H1 (cell line): ENCODE measurements around the gene FAM114A2. TPM values are rescaled to one million over a fixed set of nuclear protein-coding genes. Genes with fewer than 3 reads are reported as not detected.

Source experiments
- CTCF ChIA-PET: fragments of 300-600 bp; sonication (Branson Sonifier 250); formaldehyde crosslinking; loops from one replicate; lab custom pipeline; 2021; ENCODE audit not compliant: partially characterized antibody; lab: Charles Lee
- POLR2A ChIA-PET: fragments of 300-600 bp; sonication (Branson Sonifier 250); formaldehyde crosslinking; loops from one replicate; lab custom pipeline; 2021; ENCODE audit warnings: inconsistent platforms; ENCODE audit not compliant: partially characterized antibody; lab: Charles Lee
- DNase-seq, 2 experiments: peaks; one replicate each; pipeline versions ENCODE4 v3.0.0 to v3.0.0-alpha.2; 2010 to 2022; ENCODE audit warnings: low spot score in 2 of 2, low read depth in 1 of 2, mixed read lengths in 1 of 2
- FAIRE-seq: peaks from 2 replicates; lab custom pipeline; 2011; peaks lifted over from hg19 to GRCh38; lab: Jason Lieb, UNC
- H2AFZ ChIP-seq: 2 replicates; pipeline ENCODE4 v1.8.1; 2012; ENCODE audit warnings: low read length, inconsistent platforms
- H2AK5ac ChIP-seq: 2 replicates; pipeline ENCODE4 v1.6.1; 2013; ENCODE audit warnings: low read depth, low read length
- H2BK120ac ChIP-seq: replicated peaks from 2 replicates; pipeline ENCODE3; 2013; ENCODE audit warnings: low read depth, low read length, inconsistent platforms
- H2BK12ac ChIP-seq: 2 replicates; pipeline ENCODE4 v1.6.1; 2013; ENCODE audit warnings: low read depth, low read length
- H2BK15ac ChIP-seq: 2 replicates; pipeline ENCODE4 v1.6.1; 2013; ENCODE audit warnings: low read length
- H2BK20ac ChIP-seq: 2 replicates; pipeline ENCODE4 v1.6.1; 2013; ENCODE audit warnings: low read length
- H2BK5ac ChIP-seq: 2 replicates; pipeline ENCODE4 v1.6.1; 2013; ENCODE audit warnings: low read depth, low read length
- H3K14ac ChIP-seq: 2 replicates; pipeline ENCODE4 v1.6.1; 2013; ENCODE audit warnings: inconsistent platforms; ENCODE audit not compliant: insufficient read length
- H3K18ac ChIP-seq: 2 replicates; pipeline ENCODE4 v1.6.1; 2013; ENCODE audit warnings: low read length; ENCODE audit errors: extremely low read depth
- H3K23ac ChIP-seq: 2 replicates; pipeline ENCODE4 v1.6.1; 2013; ENCODE audit warnings: inconsistent platforms; ENCODE audit not compliant: insufficient read length
- H3K23me2 ChIP-seq: 2 replicates; pipeline ENCODE4 v1.6.1; 2013; ENCODE audit warnings: low read depth, low read length
- H3K27ac ChIP-seq: 2 replicates; pipeline ENCODE4 v1.6.1; 2011; ENCODE audit warnings: low read depth, low read length, inconsistent platforms
- H3K27me3 ChIP-seq, 4 experiments: replicated peaks in 1 of 4; 1 replicate in 1 of 4; 2 replicates in 3 of 4; pipeline versions ENCODE4 v1.6.1 to v1.8.1; 2011 to 2013; ENCODE audit warnings: low read length in 3 of 4, mild to moderate bottlenecking in 3 of 4, inconsistent platforms in 2 of 4, mixed read lengths in 2 of 4, moderate library complexity in 1 of 4; ENCODE audit not compliant: control insufficient read depth in 3 of 4, insufficient read depth in 3 of 4; ENCODE audit errors: extremely low read depth in 1 of 4
- H3K36me3 ChIP-seq, 4 experiments: 2 replicates each; pipeline versions ENCODE4 v1.6.1 to v1.8.1; 2011 to 2013; ENCODE audit warnings: mild to moderate bottlenecking in 4 of 4, low read length in 3 of 4, moderate library complexity in 2 of 4, control low read depth in 1 of 4, inconsistent platforms in 1 of 4; ENCODE audit not compliant: insufficient read depth in 4 of 4, control insufficient read depth in 2 of 4
- H3K4ac ChIP-seq: replicated peaks from 2 replicates; pipeline ENCODE3; 2013; ENCODE audit warnings: low read length, low read depth, mixed read lengths, inconsistent platforms; ENCODE audit not compliant: insufficient read length
- H3K4me1 ChIP-seq, 4 experiments: replicated peaks in 1 of 4; 1 replicate in 1 of 4; 2 replicates in 3 of 4; pipeline versions ENCODE4 v1.6.1 to v1.8.1; 2011 to 2013; ENCODE audit warnings: low read length in 3 of 4, inconsistent platforms in 2 of 4, mixed read lengths in 1 of 4; ENCODE audit not compliant: insufficient read depth in 4 of 4, control insufficient read depth in 3 of 4
- H3K4me2 ChIP-seq, 2 experiments: 2 replicates each; pipeline versions ENCODE4 v1.6.1 to v1.8.1; 2011 to 2013; ENCODE audit warnings: low read depth in 2 of 2, low read length in 2 of 2, control low read depth in 1 of 2, inconsistent platforms in 1 of 2, mild to moderate bottlenecking in 1 of 2; ENCODE audit not compliant: insufficient read depth in 1 of 2
- H3K4me3 ChIP-seq, 4 experiments: fragments of 200-600, 300-600 bp in 1 of 4; sonication (generic), shearing (Covaris generic), sonication (Bioruptor Twin) in 1 of 4; 2 replicates each; pipeline versions ENCODE4 v1.5.1 to v1.8.1; 2011 to 2016; ENCODE audit warnings: low read length in 4 of 4, low read depth in 3 of 4, control low read depth in 2 of 4, inconsistent platforms in 2 of 4, mild to moderate bottlenecking in 2 of 4, mixed read lengths in 1 of 4, moderate library complexity in 1 of 4; ENCODE audit not compliant: insufficient read depth in 2 of 4; ENCODE audit errors: extremely low read depth in 1 of 4
- H3K56ac ChIP-seq: replicated peaks from 2 replicates; pipeline ENCODE3; 2013; ENCODE audit warnings: low read depth, mild to moderate bottlenecking, mixed read lengths, low read length, inconsistent platforms; ENCODE audit not compliant: insufficient read length
- H3K79me1 ChIP-seq: 2 replicates; pipeline ENCODE4 v1.6.1; 2013; ENCODE audit warnings: low read depth, low read length, control low read depth
- H3K79me2 ChIP-seq, 2 experiments: 2 replicates each; pipeline versions ENCODE4 v1.6.1 to v1.8.1; 2012 to 2013; ENCODE audit warnings: low read length in 2 of 2, mild to moderate bottlenecking in 2 of 2, inconsistent platforms in 1 of 2; ENCODE audit not compliant: insufficient read depth in 2 of 2, control insufficient read depth in 1 of 2
- H3K9ac ChIP-seq, 4 experiments: replicated peaks in 1 of 4; 1 replicate in 1 of 4; 2 replicates in 3 of 4; pipeline versions ENCODE4 v1.6.1 to v1.8.1; 2011 to 2013; ENCODE audit warnings: low read depth in 3 of 4, low read length in 3 of 4, control low read depth in 2 of 4, mild to moderate bottlenecking in 2 of 4, moderate library complexity in 2 of 4, inconsistent platforms in 1 of 4; ENCODE audit errors: extremely low read depth in 1 of 4
- H3K9me3 ChIP-seq, 2 experiments: 2 replicates each; pipeline versions ENCODE4 v1.6.1 to v1.8.1; 2012 to 2013; ENCODE audit warnings: mild to moderate bottlenecking in 2 of 2, moderate library complexity in 2 of 2, control low read depth in 1 of 2, inconsistent platforms in 1 of 2, low read depth in 1 of 2, low read length in 1 of 2, mixed read lengths in 1 of 2; ENCODE audit not compliant: insufficient read depth in 2 of 2
- H4K20me1 ChIP-seq, 2 experiments: replicated peaks in 1 of 2; 2 replicates each; pipeline versions ENCODE3 to v1.8.1; 2011 to 2013; ENCODE audit warnings: inconsistent platforms in 2 of 2, low read length in 2 of 2, mild to moderate bottlenecking in 1 of 2; ENCODE audit not compliant: insufficient read depth in 2 of 2, control insufficient read depth in 1 of 2
- H4K5ac ChIP-seq: 2 replicates; pipeline ENCODE4 v1.6.1; 2013; ENCODE audit warnings: low read length, low read depth, mixed read lengths, inconsistent platforms; ENCODE audit not compliant: insufficient read length
- H4K8ac ChIP-seq: 2 replicates; pipeline ENCODE4 v1.8.0; 2013; ENCODE audit warnings: mild to moderate bottlenecking, moderate library complexity, low read length, inconsistent platforms; ENCODE audit not compliant: insufficient read depth; ENCODE audit errors: extremely low read depth
- H4K91ac ChIP-seq: replicated peaks from 2 replicates; pipeline ENCODE3; 2013; ENCODE audit warnings: low read length, mixed read lengths, inconsistent platforms; ENCODE audit not compliant: insufficient read length
- ASH2L ChIP-seq: fragments of 200-600, 300-600 bp; sonication (generic); IDR thresholded peaks from one replicate; pipeline ENCODE4 v1.7.1; 2017; ENCODE audit warnings: low read length
- ATF2 ChIP-seq: IDR thresholded peaks from 2 replicates; pipeline ENCODE4 v1.6.1; 2012; ENCODE audit warnings: low read length, inconsistent platforms
- EZH2 ChIP-seq: fragments of 200-600 bp; sonication (generic); IDR thresholded peaks from 2 replicates; pipeline ENCODE4 v1.7.1; 2012; ENCODE audit warnings: low read depth, mild to moderate bottlenecking, moderate library complexity, low read length, inconsistent platforms; ENCODE audit not compliant: severe bottlenecking
- FOSL1 ChIP-seq: IDR thresholded peaks from 2 replicates; pipeline ENCODE4 v1.6.1; 2011; ENCODE audit warnings: mild to moderate bottlenecking, low read depth, low read length, moderate library complexity; ENCODE audit not compliant: insufficient read depth
- HDAC2 ChIP-seq, 2 experiments: fragments of 300-600 bp in 1 of 2; sonication (generic) in 1 of 2; IDR thresholded peaks; 2 replicates each; pipeline ENCODE4 v1.6.1; 2011 to 2012; ENCODE audit warnings: low read depth in 2 of 2, low read length in 2 of 2, mild to moderate bottlenecking in 2 of 2, moderate library complexity in 2 of 2, borderline replicate concordance in 1 of 2, inconsistent platforms in 1 of 2
- KDM5A ChIP-seq: fragments of 200-600 bp; IDR thresholded peaks from 2 replicates; pipeline ENCODE4 v1.7.1; 2012; ENCODE audit warnings: mild to moderate bottlenecking, low read length, inconsistent platforms, mixed read lengths
- SAP30 ChIP-seq: fragments of 300-600 bp; sonication (generic); IDR thresholded peaks from 2 replicates; pipeline ENCODE4 v1.7.1; 2012; ENCODE audit warnings: low read length, moderate library complexity, mild to moderate bottlenecking, inconsistent platforms; ENCODE audit not compliant: insufficient read depth, insufficient replicate concordance
- SUZ12 ChIP-seq: fragments of 200-600 bp; sonication (generic); IDR thresholded peaks from 2 replicates; pipeline ENCODE4 v1.6.1; 2012; ENCODE audit warnings: mild to moderate bottlenecking, inconsistent platforms, low read length, moderate library complexity, mixed read lengths
- TBP ChIP-seq: IDR thresholded peaks from 2 replicates; pipeline ENCODE4 v1.6.1; 2011; ENCODE audit warnings: low read depth, low read length, improper control_type of control experiment
- WGBS, 2 experiments: shearing (Covaris generic) in 1 of 2; methylation state at CpG; one replicate each; pipeline versions ENCODE4 v1.1.6 to v1.1.7; 2013 to 2015; ENCODE audit warnings: low lambda C conversion rate in 2 of 2, mixed read lengths in 2 of 2, inconsistent platforms in 1 of 2, low coverage in 1 of 2, missing lambda C conversion rate in 1 of 2; ENCODE audit not compliant: insufficient replicate concordance in 2 of 2, insufficient coverage in 1 of 2, insufficient read length in 1 of 2; ENCODE audit errors: extremely low coverage in 1 of 2, missing lambda C conversion rate in 1 of 2; 5-methylcytosine and 5-hydroxymethylcytosine counted together
- polyA plus RNA-seq, 7 experiments: library from polyadenylated mRNA; depleted of rRNA in 3 of 7; stranded (reverse) in 5 of 7; unstranded in 2 of 7; fragments of >200 nt in 5 of 7; fragments of 200-250 nt in 2 of 7; gene quantifications; 1 replicate in 5 of 7; 2 replicates in 1 of 7; 4 replicates in 1 of 7; pipeline versions ENCODE4 v1.2.1 to v1.2.3, GENCODE V29; 2011 to 2013; ENCODE audit warnings: missing spikeins in 2 of 7, mixed read lengths in 2 of 7
- total RNA-seq: library from RNA; stranded (reverse); fragmentation: NEBNext Ultra II Directional; extraction: Animal tissue kit (Norgen Biotek cat#: 25700); gene quantifications from 2 replicates; pipeline ENCODE4 v1.2.1, GENCODE V29; 2021
- TF ChIP-seq, protein P1 (sequence below): IDR thresholded peaks from 2 replicates; pipeline ENCODE4 v1.6.1; 2011; ENCODE audit warnings: low read length, improper control_type of control experiment

FAM114A2 gene
- total and polyA plus RNA-seq, 2 of the 8 experiments (the other 6 are each of a cell fraction or from before 2014, with no cell fraction given): 3.8 to 9.2 TPM

GRCh38 chr5:154055201-154055600 lies 16.5 kb upstream of the FAM114A2 start:
- no peak for DNase-seq
- no peaks in the 10 kb centered on the region for H3K23me2 ChIP-seq
- H3K4me3 ChIP-seq: no peak overlapping the region
- ChIA-PET CTCF (interaction anchor here (0.5 to 6.8 kb wide), 6 partner anchors 8 to 125 kb away, joined by 3 to 33 read pairs (median 4); no protein-coding TSS in a partner anchor), POLR2A (interaction anchor here (1.3 to 1.4 kb wide), 2 partner anchors 12 to 31 kb away, joined by 3 to 7 read pairs; no protein-coding TSS in a partner anchor)
- peaks cover 0 to 19% (median 2%) of the 10 kb centered on the region in 4 experiments; a peak in 2 of 7 replicates for H3K4me1 ChIP-seq
- H2BK12ac ChIP-seq: no peak overlapping the region
- no peaks in the 10 kb centered on the region for H3K79me2 ChIP-seq
- no peak overlapping the region for H3K18ac ChIP-seq
- H3K14ac ChIP-seq: no peak overlapping the region
- no peak overlapping the region for H3K56ac ChIP-seq
- H3K23ac ChIP-seq: no peak overlapping the region
- no peak overlapping the region for H2BK5ac ChIP-seq
- no peak overlapping the region for H3K4ac ChIP-seq
- WGBS, 2 experiments: 96% methylated on average over 2 of the region's 2 CpGs; no CpG with 5 or more reads in 1 of the 2 experiments
- peaks cover 2 to 12% of the 10 kb centered on the region in 2 experiments for H4K20me1 ChIP-seq
- H3K27me3 ChIP-seq: no peaks in the 10 kb centered on the region
- no peak overlapping the region for H2BK120ac ChIP-seq
- FAIRE-seq: no peak
- no peaks in the 10 kb centered on the region for H3K9me3 ChIP-seq
- H2BK20ac ChIP-seq: no peak overlapping the region
- H3K79me1 ChIP-seq: no peaks in the 10 kb centered on the region; the same call in 1 of the 2 replicates
- no peak overlapping the region for H2AFZ ChIP-seq
- H3K36me3 ChIP-seq: peaks cover 0 to 12% (median under 1%) of the 10 kb centered on the region in 4 experiments; a peak in 7 of 8 replicates
- H3K9ac ChIP-seq: no peak overlapping the region
- H3K4me2 ChIP-seq: no peak overlapping the region
- no peak overlapping the region for H3K27ac ChIP-seq
- H4K5ac ChIP-seq: no peak overlapping the region
- no peak overlapping the region for H4K8ac ChIP-seq
- no peak overlapping the region for H2AK5ac ChIP-seq
- no peak overlapping the region for H2BK15ac ChIP-seq
- no peak overlapping the region for H4K91ac ChIP-seq
- TF ChIP-seq ASH2L: no peak
- TF ChIP-seq FOSL1: no peak
- TF ChIP-seq KDM5A: no peak
- no peak for TF ChIP-seq SAP30
- TF ChIP-seq EZH2: no peak
- TF ChIP-seq HDAC2 (IDR thresholded peaks at IDR 0.05; ENCODE audit: borderline replicate concordance in 1 of 2, low read depth in 2 of 2, low read length in 2 of 2): no peak
- no peak for TF ChIP-seq ATF2
- TF ChIP-seq, protein P1, sequence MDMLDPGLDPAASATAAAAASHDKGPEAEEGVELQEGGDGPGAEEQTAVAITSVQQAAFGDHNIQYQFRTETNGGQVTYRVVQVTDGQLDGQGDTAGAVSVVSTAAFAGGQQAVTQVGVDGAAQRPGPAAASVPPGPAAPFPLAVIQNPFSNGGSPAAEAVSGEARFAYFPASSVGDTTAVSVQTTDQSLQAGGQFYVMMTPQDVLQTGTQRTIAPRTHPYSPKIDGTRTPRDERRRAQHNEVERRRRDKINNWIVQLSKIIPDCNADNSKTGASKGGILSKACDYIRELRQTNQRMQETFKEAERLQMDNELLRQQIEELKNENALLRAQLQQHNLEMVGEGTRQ: no peak
- TF ChIP-seq SUZ12: no peak
- no peak for TF ChIP-seq TBP
